Nephron progenitor cell (in vitro differentiated cells): Measurements from ENCODE around the gene BIRC7.

ENCODE experiments used
- DNase-seq: peaks from one replicate; pipeline ENCODE4 v3.0.0; 2021
- H3K27ac Mint-ChIP-seq: 2 replicates; pipeline ENCODE4 v1.8.0; 2021; ENCODE audit warnings: mild to moderate bottlenecking, moderate library complexity, mixed read lengths
- H3K27me3 Mint-ChIP-seq: 2 replicates; pipeline ENCODE4 v1.8.0; 2021; ENCODE audit warnings: mild to moderate bottlenecking, low read depth, mixed read lengths; ENCODE audit not compliant: poor library complexity
- H3K36me3 Mint-ChIP-seq: 2 replicates; pipeline ENCODE4 v1.8.0; 2021; ENCODE audit warnings: low read depth, mixed read lengths
- H3K4me1 Mint-ChIP-seq: 2 replicates; pipeline ENCODE4 v1.8.0; 2021; ENCODE audit warnings: mixed read lengths
- H3K4me3 Mint-ChIP-seq: 2 replicates; pipeline ENCODE4 v1.8.0; 2021; ENCODE audit warnings: mild to moderate bottlenecking, moderate library complexity, mixed read lengths
- H3K9me3 Mint-ChIP-seq: 2 replicates; pipeline ENCODE4 v1.8.0; 2021; ENCODE audit warnings: mild to moderate bottlenecking, moderate library complexity, mixed read lengths
- CTCF ChIP-seq: fragments of 200-600 bp; sonication (generic); IDR thresholded peaks from 2 replicates; pipeline ENCODE4 v1.5.0; 2021; ENCODE audit warnings: antibody characterized with exemption

Gene BIRC7

GRCh38 chr20:63194007-63194796, 41.5 kb upstream of the BIRC7 start:
- H3K27me3 Mint-ChIP-seq: peaks cover 13% of the 10 kb centered on the region
- H3K27ac Mint-ChIP-seq: peak overlapping the region; percentile 45
- H3K9me3 Mint-ChIP-seq: no peaks in the 10 kb centered on the region
- no peak for DNase-seq
- H3K4me3 Mint-ChIP-seq: no peak overlapping the region
- H3K36me3 Mint-ChIP-seq: peaks cover 53% of the 10 kb centered on the region
- no peak for TF ChIP-seq CTCF
- H3K4me1 Mint-ChIP-seq: peaks cover 27% of the 10 kb centered on the region

- no peak for TF ChIP-seq CTCF
- H3K9me3 Mint-ChIP-seq: no peaks in the 10 kb centered on the region
- peaks cover 9% of the 10 kb centered on the region for H3K27me3 Mint-ChIP-seq
- H3K4me3 Mint-ChIP-seq: no peak overlapping the region
- H3K36me3 Mint-ChIP-seq: peaks cover 58% of the 10 kb centered on the region
- H3K27ac Mint-ChIP-seq: peak overlapping the region; percentile 68
- peaks cover 27% of the 10 kb centered on the region for H3K4me1 Mint-ChIP-seq
- no peak for DNase-seq
These were observed 40.9 kb upstream of the BIRC7 start for GRCh38 chr20:63194797-63195173.

GRCh38 chr20:63196768-63197470, 38.8 kb upstream of the BIRC7 start:
- no peak overlapping the region for H3K4me3 Mint-ChIP-seq
- H3K36me3 Mint-ChIP-seq: peaks cover 68% of the 10 kb centered on the region

GRCh38 chr20:63198606-63199005, 37.1 kb upstream of the BIRC7 start:
- no peaks in the 10 kb centered on the region for H3K9me3 Mint-ChIP-seq
- H3K27ac Mint-ChIP-seq: peak overlapping the region; percentile 19
- no peak for DNase-seq
- H3K27me3 Mint-ChIP-seq: peaks cover 6% of the 10 kb centered on the region
- no peak for TF ChIP-seq CTCF
- H3K4me3 Mint-ChIP-seq: no peak overlapping the region
- H3K36me3 Mint-ChIP-seq: peaks cover 79% of the 10 kb centered on the region
- peaks cover 27% of the 10 kb centered on the region for H3K4me1 Mint-ChIP-seq

More at GRCh38 chr20:63196768-63197470, 38.8 kb upstream of the BIRC7 start:
- no peak for DNase-seq
- no peak overlapping the region for H3K27ac Mint-ChIP-seq
- no peak for TF ChIP-seq CTCF
- H3K9me3 Mint-ChIP-seq: no peaks in the 10 kb centered on the region
- peaks cover 6% of the 10 kb centered on the region for H3K27me3 Mint-ChIP-seq
- peaks cover 27% of the 10 kb centered on the region for H3K4me1 Mint-ChIP-seq

GRCh38 chr20:63202021-63202420, 33.7 kb upstream of the BIRC7 start:
- H3K4me1 Mint-ChIP-seq: peaks cover 30% of the 10 kb centered on the region
- DNase-seq: no peak
- H3K9me3 Mint-ChIP-seq: no peaks in the 10 kb centered on the region
- H3K27ac Mint-ChIP-seq: no peak overlapping the region
- no peak for TF ChIP-seq CTCF
- no peak overlapping the region for H3K4me3 Mint-ChIP-seq
- H3K36me3 Mint-ChIP-seq: peaks cover 71% of the 10 kb centered on the region
- H3K27me3 Mint-ChIP-seq: peaks cover 3% of the 10 kb centered on the region
